GM18909 (cell line): ENCODE results near the gene ZNF281.
"Not testable (repeated sequence)": the region's sequence is repeated elsewhere in the genome, so short reads cannot be mapped to it uniquely, and the experiment has no call there.

Experiments used
- ATAC-seq: cut with Tn5 transposase; IDR thresholded peaks from one replicate; pipeline ENCODE4 v1.9.1; 2021; ENCODE audit warnings: mild to moderate bottlenecking; ENCODE audit not compliant: unreplicated experiment, poor library complexity

The ZNF281 gene

GRCh38 chr1:200367841-200368534, 41.8 kb downstream of the ZNF281 start:
- ATAC-seq = no peak

GRCh38 chr1:200366577-200367253, 43.1 kb downstream of the ZNF281 start:
- no peak for ATAC-seq

GRCh38 chr1:200365897-200366426, 43.9 kb downstream of the ZNF281 start:
- no peak for ATAC-seq

GRCh38 chr1:200364831-200365230, 45.0 kb downstream of the ZNF281 start:
- ATAC-seq = no peak

- ATAC-seq = no peak
Observed at GRCh38 chr1:200364091-200364759, 45.6 kb downstream of the ZNF281 start.

- ATAC-seq = peak; percentile 54
Observed at GRCh38 chr1:200363264-200363933, 46.4 kb downstream of the ZNF281 start.

GRCh38 chr1:200362421-200362820, 47.4 kb downstream of the ZNF281 start:
- no peak for ATAC-seq

- ATAC-seq = no peak
Observed at GRCh38 chr1:200359610-200360163, 50.1 kb downstream of the ZNF281 start.

GRCh38 chr1:200357925-200358324, 51.9 kb downstream of the ZNF281 start:
- not testable (repeated sequence) for ATAC-seq

- ATAC-seq = no peak
Observed at GRCh38 chr1:200355801-200356200, 54.0 kb downstream of the ZNF281 start.
